PFSK-1 (cell line): ENCODE results near the gene EFCAB8.

Source experiments
- FOXP2 ChIP-seq: optimal IDR thresholded peaks from 2 replicates; pipeline ENCODE3; 2011; ENCODE audit warnings: borderline replicate concordance, control low read depth, inconsistent platforms; ENCODE audit not compliant: insufficient read depth; ENCODE audit errors: extremely low read length, extremely low read depth
- POLR2AphosphoS5 ChIP-seq: IDR thresholded peaks from 2 replicates; pipeline ENCODE4 v1.6.1; 2012; ENCODE audit warnings: low read depth, mild to moderate bottlenecking, control low read depth, low read length, moderate library complexity
- REST ChIP-seq, 2 experiments: IDR thresholded peaks; 2 replicates each; pipeline versions ENCODE4 v1.6.1 to v1.8.0; 2011 to 2012; ENCODE audit warnings: low read depth in 2 of 2, low read length in 2 of 2, control low read depth in 1 of 2, inconsistent platforms in 1 of 2, mild to moderate bottlenecking in 1 of 2, moderate library complexity in 1 of 2; ENCODE audit not compliant: insufficient read depth in 1 of 2
- SIN3A ChIP-seq: IDR thresholded peaks from 2 replicates; pipeline ENCODE4 v1.6.1; 2012; ENCODE audit warnings: mild to moderate bottlenecking, low read length, moderate library complexity, borderline replicate concordance; ENCODE audit not compliant: insufficient read depth
- TAF1 ChIP-seq: IDR thresholded peaks from 2 replicates; pipeline ENCODE4 v1.6.1; 2012; ENCODE audit warnings: low read length, control low read depth, borderline replicate concordance; ENCODE audit not compliant: insufficient read depth

EFCAB8 gene

DNA sequence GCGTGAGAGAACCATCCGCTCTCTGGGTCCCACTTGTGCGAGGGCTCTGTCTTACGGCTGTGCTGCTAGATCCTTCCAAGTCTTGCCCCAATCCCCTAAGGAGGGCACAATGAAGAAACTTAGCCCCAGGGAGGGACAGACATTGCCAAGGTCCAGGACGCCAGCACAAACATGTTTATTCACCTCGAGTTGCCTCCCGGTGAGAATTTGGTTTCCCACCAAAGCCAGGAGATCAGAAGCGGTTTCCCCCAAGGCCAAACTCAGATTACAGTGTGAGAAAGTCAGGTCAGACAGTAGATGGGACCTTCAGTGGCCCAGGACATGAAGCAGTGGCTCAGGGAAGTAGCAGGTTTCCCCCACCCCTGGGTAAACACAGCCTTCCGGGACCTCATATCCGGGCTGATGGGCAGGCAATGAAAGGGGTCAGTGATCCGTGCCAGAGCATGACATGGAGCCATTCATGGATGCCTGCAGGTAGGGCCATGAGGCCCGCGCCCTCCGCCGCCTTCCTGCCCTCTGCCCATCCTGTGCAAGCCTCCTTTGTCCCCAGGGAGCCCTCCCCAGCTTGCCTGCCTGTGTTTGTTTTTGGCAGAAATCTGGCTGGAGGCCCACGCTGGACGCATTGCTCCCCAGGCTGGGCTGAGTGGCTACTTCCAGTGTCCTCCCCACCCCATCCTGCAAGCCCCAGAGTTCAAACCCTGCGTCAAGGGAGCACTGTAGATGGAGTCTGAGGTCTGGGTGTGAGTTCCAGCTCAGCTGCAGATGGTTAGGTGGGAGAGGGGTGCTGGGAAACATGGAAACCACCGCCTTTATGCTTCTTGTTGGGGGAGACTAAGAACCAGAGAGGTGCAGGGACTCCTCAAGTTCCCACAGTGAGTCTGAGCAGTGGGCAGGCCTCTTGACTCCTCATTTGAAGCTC lies 150.8 kb downstream of the EFCAB8 start:
- TF ChIP-seq FOXP2 = peak; percentile 63
- TF ChIP-seq SIN3A = no peak

- TF ChIP-seq FOXP2 (no peak), POLR2AphosphoS5 (no peak), SIN3A (no peak), TAF1 (no peak), REST (IDR thresholded peaks at IDR 0.05; ENCODE audit: insufficient read depth in 1 of 2, low read depth in 2 of 2, low read length in 2 of 2) (no peak)
These were observed 151.4 kb downstream of the EFCAB8 start for GRCh38 chr20:33010133-33010504.

GRCh38 chr20:33010674-33011449 lies 152.1 kb downstream of the EFCAB8 start:
- no peak for TF ChIP-seq SIN3A
- TF ChIP-seq TAF1 = no peak
